NCI-H446 (cell line): Measurements from ENCODE around the gene PTPRK.
"Not testable (repeated sequence)": the region's sequence is repeated elsewhere in the genome, so short reads cannot be mapped to it uniquely, and the experiment has no call there.

Experiments used
- DNase-seq, 2 experiments: peaks; one replicate each; lab custom pipeline; 2025; lab: John Stamatoyannopoulos, UW

PTPRK gene

DNA sequence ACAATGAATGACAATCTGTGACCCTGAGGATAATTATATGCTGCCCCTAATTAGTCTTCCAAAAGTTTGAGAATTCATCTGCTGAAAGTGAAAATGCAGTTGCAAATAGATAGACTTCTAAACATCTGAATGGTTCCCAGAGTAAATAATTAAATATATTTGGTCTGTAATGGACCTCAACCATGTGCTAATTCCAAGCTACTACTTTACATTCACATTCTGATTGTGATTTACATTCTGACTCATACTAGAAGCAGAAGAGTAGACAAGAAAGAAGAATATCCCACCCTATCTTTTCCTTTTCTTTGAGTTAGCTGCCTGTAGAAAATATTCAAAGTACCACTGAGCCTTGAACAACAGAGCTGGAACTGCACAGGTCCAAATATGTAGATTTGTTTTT, 80.8 kb downstream of the PTPRK start:
- DNase-seq, result no peak

DNA sequence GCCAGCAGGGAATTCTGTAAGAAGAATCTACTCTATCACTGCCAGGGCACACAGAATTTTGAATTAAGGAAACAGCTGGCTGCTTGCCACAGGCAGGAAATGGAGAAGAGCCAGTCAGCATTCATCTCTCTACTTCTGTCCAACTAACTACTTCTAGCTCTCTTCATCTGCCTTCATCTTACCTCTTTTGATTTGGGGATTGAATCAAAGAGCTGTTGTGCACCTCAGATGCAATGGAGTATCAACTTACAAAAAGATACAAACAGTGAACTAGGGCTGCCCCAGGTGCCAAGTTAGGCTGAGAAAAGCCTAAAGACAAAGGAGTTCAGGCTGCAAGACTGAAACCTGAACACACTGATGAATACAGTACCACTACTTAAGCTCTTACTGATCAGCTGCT, 82.0 kb downstream of the PTPRK start:
- peak; percentile 75 to 85 for DNase-seq

DNA sequence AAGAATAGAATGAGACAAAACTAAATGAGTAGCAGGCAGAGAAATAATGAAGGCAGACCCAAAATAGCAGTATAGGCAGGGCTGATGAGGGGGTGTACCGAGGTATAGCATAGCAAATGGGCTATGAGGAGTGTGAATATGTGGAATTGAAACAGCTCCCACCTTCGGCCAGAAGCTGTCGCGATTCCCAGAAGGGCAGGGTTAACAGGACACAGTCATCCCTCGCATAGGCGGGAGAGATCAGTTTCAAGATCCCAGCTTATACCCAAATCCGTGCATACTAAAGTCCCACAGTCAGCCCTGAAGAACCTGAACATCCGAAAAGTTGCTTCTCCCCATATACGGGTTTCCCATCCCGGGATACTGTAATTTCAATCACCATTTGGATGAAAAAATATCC, 82.7 kb downstream of the PTPRK start:
- DNase-seq, result no peak

DNA sequence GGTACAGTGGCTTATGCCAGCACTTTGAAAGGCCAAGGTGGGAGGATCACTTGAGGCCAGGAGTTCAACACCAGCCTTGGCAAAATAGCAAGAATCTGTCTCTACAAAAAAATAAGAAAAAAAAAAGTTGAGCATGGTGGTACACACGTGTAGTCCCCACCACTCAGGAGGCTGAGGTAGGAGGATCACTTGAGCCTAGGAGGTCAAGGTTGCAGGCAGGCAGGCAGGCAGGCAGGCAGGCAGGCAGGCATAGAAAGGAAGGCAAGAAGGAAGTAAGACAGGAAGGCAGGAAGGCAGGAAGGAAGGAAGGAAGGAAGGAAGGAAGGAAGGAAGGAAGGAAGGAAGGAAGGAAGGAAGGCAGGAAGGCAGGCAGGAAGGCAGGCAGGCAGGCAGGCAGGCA, 85.6 kb downstream of the PTPRK start:
- not testable (repeated sequence) for DNase-seq

DNA sequence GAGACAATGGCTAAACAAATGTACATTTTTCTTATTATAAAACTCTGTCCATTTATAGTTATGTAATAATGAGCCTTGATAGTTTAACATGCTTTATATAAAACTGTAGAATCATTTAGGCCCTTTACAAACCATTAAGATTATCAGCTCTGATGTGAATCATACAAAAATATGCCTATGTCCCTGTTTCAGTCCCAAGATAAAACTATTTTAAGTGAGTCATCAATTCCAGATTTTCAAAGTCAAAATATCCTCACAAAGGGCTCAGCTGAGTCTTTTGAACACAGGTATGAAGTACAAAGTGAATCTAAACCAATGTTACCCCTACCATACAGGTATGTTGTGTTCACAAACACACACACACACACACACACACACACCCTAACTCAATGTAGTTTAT, 88.0 kb downstream of the PTPRK start:
- DNase-seq, result no peak

DNA sequence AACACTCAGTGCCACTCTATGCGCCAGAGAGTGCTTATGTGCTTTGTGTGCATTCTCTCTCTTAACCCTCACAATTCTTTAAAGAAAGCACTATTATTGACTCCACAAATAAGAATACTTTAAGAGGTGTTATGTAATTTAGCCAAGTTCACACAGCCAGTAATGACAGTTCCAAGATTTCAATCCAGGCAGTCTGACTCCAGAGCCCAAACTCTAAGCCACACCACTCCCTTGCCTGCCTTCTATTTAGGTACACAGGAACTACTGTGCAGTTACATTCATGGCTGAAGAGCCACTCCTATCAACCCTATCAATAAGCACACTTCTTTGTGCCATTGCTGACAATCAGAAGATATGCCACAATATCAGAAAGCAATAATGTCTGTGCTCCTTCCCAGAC, 93.3 kb downstream of the PTPRK start:
- no peak for DNase-seq

DNA sequence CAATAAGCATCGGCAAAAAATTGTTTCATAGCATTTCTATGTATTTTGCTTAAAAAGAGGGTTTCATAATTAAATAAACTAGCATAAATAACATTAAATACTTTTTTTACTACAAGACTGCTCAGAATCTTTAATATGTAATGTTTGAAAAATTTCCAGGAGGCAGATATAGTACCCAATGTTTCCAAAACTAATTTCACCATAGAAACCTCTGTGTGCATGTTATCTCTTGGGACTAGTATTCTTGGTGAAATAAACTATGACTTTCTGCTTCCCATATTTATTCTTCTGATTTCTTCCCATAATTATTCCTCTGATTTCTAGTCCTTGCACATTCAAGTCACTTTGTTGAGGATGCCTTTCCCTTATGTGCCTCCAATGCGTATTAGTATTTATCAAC, 94.5 kb downstream of the PTPRK start:
- DNase-seq, result no peak

DNA sequence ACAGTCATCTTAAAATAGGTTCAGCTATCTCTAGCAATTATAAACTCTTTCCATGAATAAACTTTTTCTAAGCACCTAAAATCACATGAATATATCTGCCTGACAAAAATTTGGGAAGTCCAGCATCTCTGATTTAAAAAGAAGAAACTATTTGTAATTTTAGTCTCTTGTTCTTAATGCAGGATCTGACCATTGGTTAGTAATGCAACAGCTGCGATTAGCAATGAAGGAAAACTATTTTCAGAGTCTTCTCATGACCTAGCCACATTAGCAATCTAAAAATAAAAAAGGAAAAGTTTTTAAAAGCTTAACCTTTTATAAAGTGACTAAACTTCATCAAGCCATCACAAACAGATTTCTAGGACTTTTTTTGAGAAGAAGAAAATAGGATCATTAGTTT, 97.5 kb downstream of the PTPRK start:
- no peak for DNase-seq

DNA sequence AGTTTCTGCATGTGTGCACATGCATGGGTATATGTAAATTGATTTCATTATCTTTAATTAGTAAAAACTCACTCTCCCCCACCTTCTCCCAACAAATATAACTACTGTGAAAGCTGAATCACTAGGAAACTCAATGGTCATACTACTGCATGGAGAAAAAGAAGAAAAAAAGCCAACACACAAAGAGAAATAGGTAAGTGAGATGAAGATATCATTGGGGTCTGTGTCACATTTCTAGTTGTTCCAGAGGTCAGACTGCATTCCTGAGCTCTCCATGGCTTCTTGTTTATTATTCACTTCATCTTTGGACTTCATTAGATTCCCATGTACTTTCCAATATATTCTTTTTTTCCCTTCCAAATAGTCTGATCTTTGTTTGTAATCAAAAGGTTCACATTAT, 98.2 kb downstream of the PTPRK start:
- DNase-seq, result no peak

DNA sequence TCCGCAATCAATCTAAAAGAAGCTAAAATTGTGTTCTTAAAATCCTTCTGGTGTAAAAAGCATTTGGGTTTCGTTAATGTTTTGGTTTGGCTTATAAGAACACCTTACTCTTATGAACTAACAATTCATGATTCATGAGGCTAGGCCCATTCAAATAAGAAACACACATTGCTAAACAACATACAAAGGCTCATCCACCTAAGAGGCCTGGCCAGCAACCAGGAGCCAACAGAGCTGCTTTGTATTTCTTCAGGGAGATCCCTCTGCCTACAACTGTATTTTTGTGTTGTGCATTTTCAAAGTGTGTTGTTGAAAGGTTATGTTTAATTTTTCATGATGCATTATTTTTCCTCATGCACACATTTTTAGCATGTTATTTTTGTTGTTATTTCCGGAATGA, 98.6 kb downstream of the PTPRK start:
- DNase-seq, result peak in 1 of 2 experiments; percentile 3

DNA sequence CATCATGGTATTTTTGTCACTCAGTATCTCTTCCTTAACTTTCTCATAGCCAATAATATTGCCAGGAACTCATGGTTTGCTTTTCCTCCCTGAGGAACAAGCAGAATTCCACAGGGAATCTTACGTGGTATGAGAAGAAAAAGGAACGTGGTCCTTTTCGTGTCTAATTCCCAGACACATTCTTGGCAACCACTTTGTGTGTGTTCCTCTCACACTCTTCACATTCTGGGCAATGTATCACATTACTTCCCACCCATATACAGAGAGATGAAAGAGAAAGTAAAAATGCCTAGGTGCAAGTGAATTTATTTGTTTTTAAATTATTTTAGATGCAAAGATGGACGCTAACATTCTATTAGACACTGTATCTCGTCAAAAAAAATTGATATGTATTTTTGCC, 102.7 kb downstream of the PTPRK start:
- no peak for DNase-seq

DNA sequence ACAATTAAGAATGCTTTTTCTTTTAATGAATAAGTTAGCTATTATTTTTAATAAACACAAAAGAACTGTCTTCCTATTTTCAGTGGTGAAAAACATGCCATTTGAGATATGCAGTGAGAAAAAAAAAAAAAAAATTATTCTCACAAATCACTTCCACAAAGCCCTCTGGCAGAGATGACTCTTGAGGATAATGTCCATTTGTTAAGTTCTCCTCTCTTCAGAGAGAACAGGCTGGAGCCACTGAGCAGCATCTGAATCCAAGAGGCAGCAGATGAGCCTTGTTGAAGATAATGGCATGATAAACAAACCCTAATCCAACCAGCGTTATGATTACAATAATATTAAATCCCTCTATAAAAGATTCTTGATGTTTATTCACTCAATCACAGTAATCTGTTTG, 105.0 kb downstream of the PTPRK start:
- peak in 1 of 2 experiments; percentile 13 for DNase-seq

DNA sequence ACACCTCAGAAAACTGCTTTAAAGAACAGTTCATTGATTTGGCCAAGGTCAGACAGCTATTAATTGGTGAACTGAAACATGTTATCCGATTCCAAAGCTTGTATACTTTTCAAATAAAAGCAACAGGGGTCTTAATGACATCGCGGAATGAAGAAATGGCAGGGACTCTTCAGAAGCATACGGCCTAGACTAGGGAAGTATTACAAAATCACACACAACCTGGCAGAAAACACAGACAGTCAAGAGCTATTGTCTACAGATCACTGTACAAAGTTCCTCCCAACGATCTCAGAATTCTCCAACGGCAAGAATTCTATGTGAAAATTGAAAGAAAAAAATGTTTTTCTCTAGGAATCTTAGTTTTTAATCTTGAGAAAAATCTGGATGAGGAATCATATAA, 105.5 kb downstream of the PTPRK start:
- DNase-seq, result peak in 1 of 2 experiments; percentile 21

DNA sequence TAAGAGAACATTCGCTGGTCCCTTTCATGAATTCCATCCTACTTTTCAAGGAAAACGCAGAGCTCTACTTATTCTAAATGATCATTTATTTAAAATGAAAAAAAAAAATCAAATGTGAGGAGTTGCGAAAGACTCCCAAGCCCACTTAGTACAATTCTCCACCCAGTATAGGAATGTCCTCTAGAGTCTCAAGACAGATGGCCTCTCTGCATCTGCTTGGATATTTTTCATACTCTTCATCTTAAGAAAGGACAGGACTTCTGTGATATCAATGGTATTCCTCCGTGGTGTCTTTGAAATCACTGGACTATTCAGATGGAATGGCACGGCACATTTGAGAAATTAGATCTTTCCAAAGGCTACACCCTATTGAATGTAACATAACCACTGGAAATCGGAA, 107.1 kb downstream of the PTPRK start:
- no peak for DNase-seq

DNA sequence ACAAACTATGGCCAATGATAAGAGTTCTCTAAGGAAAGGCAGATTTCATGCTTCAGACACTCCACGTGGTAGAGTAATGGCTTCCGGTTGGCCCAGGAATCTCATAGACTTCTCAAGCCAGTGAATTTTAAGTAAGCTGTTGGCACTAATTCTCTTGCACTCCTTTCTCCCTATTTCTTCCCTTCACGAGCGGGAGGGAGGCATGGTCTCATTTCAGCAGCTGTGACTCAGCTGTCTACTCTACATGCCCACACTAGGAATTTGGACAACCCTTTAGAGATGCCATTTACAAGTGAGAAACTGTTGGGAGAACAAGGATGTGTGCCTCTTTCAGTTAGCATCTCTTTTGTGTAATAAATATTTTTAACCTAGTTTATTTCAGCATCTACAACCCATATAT, 107.7 kb downstream of the PTPRK start:
- DNase-seq, result no peak

DNA sequence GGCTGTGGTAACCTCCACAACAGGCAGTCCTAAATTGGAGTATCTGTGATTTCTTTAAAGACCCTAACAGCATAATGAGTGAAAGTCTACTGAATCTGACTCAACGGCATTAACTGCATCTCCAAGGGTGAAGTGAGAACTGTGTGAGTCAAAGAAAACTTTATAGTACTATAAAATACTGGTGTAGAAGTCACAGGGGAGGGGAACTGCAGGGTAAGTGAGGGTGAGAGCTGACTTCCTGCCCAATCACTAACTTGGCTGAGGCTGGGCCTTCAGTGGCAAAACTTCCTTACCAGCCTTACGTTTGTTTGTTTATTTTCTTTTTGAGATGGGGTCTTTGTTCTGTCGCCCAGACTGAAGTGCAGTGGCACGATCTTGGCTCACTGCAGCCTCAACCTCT, 109.8 kb downstream of the PTPRK start:
- no peak for DNase-seq

DNA sequence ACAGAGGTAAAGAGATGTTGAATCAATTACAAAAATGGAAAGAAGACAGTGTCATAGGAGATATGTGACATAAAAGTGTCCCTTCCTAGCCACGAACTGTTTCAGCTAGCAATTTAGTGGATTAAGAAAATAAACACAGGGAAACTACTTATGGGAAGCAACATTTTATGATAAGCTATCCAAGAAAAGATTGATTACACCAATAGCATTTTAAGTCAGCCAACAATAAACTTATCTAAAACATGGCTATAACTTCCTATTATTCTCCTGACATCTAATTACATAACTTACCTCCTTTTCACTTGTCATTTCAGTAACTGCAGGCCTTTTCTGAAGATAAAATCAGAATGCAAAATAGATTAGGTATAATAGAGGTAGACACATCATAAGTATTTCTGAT, 111.4 kb downstream of the PTPRK start:
- no peak for DNase-seq

DNA sequence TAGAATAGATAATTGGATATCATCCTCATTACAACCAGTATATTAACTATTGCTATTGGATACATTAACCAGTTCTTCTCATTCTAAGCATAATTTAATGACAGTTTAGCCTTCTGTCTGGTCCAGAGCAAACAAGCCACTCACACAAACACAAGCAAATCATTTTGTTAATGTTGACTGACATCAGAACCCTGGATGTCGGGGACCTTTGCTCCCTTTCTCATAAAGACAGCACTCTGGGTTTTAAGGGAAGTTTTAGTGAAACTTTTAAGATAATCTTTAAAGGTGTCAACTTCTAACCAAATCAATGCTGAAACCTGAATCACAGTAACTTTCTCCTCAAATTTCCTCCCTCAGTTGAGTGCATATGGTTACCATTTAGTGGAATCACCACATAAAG, 113.9 kb downstream of the PTPRK start:
- no peak for DNase-seq

DNA sequence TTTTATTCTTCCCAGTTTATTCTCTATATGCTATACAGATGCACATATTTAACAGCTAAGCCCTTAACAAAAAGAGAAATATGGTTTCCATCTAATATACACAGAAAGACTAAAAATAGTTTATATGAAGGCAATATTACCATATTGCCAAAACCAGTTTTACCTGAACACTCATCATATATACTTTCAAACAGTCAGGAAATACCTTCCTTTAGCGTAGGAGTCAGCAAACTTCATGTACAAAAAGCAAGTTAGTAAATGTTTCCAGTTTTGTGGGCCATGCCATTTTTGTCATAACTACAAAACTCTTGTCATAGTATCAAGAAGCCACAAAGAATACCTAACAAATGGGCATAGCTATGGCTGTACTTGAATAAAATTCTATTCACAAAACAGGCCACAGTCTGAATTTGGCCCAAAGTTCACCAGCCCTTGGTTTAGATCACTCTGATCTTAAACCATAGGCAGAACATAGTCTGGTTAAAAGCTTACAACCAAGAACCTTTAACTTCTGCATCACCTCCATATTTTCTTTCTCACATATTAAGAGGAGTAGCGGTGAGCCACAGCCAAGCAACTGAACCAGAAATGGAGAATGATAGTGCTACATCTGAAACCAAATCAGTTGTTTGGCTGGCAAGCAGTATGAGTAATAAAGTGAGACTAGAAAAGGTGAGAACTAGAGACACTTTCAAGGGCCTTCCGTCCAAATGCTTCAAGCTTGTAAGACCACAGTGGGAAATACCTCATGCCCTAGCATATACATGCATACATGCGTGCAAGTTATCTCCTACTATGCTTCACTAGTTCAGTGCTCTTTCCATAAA, 116.6 kb downstream of the PTPRK start:
- no peak for DNase-seq

DNA sequence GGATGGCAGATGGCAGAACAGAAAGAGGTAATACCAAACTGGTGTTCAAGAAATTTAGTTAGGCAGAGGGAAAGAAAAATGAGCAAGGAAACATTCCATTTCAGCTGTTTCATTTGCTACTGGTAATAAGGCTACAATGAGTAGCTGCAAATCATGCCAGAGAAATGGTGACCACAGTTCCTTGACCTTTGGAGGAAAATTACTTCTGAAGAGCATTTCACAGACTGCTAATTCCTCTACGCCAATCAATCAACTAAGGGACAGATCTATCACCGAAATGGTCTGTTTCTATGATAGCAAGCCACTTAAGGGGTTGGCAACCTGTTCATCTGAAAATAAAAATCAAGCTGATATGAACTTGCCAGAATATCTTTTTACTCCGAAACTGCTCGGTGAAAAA, 119.5 kb downstream of the PTPRK start:
- DNase-seq, result no peak

DNA sequence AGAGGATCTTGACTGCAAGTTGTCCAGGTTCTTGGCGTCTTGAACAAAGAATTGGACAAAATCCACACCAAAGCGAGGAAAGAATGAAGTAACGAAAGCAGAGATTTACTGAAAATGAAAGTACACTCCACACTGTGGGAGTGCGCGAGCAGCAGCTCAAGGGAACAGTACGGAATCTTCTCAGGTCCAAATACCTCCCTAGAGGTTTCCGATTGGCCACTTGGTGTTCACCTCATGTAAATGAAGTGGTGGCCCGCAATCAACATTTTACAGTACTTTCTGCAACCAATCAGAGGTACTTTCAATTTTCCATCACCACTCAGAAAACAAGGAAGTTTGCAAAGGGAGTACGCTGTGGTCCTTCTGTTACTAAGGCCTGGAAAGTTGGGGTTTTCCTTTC, 122.4 kb downstream of the PTPRK start:
- no peak for DNase-seq

DNA sequence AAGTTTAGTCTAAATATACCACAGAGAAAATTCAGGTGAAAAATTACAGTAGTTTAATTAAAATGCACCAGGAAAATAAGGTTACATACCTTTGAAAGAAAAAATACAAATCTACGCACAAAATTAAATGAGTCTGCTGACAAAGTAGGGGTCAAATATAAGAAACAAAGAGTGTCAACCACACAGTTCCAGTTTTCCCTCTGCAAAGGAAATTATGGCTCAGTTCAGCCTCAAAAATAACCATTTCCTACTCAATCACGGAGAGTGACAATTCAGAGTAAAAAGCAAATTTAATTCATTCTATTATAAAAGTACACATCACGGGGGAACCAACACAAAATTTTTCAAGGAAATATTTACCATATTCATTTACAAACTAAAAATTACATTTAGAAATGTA, 124.8 kb downstream of the PTPRK start:
- DNase-seq, result no peak

DNA sequence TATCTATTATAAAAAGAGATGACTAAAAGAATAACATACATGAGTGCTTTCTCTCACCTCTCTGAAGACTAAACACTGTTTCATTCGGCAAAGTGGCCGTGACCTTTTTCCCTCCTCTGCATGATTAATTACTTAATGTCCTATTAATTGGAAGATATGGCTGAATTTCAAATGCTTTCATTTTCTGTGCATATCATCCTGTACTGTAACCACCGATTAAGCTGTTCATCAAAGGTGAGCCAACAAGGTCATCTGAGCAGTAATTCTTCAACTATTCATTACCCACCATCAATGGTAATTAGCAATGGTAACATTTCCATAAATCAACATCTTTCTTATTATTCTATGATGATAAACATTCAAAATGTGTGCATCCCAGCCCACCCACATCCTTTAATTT, 125.2 kb downstream of the PTPRK start:
- no peak for DNase-seq

DNA sequence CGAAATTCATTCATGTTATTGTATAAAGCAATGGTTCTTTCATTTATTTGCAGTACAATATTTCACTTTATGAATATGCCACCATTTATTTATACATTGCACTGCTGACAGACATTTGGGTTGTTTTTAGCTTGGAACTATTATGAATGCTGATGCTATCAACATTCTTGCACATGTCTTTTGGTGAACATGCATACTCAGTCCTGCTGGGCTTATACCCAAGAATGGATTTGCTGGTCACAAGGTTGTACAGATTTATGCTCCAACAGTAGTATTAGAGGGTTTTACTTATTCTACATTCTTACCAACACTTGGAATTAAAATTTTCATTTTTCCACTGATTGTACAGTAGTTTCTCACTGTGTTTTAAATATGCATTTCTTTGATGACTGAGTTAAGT, 126.2 kb downstream of the PTPRK start:
- DNase-seq, result no peak
